HG03135 (cell line): ENCODE data around the gene NRN1L.

Experiments
- ATAC-seq: cut with Tn5 transposase; IDR thresholded peaks from one replicate; pipeline ENCODE4 v1.9.1; 2021; ENCODE audit warnings: mild to moderate bottlenecking, moderate library complexity; ENCODE audit not compliant: unreplicated experiment

The NRN1L gene

GRCh38 chr16:67934306-67935100 is 49.8 kb downstream of the NRN1L start:
- ATAC-seq: no peak

GRCh38 chr16:67935101-67935401 is 50.4 kb downstream of the NRN1L start:
- no peak for ATAC-seq

- ATAC-seq: peak; percentile 88
Measured at GRCh38 chr16:67935402-67936123, 50.9 kb downstream of the NRN1L start.
